NCI-H1092 (cell line): ENCODE results near the gene RNU6-1.

Experiments
- DNase-seq: peaks from one replicate; lab custom pipeline; 2025; lab: John Stamatoyannopoulos, UW

RNU6-1 gene

DNA sequence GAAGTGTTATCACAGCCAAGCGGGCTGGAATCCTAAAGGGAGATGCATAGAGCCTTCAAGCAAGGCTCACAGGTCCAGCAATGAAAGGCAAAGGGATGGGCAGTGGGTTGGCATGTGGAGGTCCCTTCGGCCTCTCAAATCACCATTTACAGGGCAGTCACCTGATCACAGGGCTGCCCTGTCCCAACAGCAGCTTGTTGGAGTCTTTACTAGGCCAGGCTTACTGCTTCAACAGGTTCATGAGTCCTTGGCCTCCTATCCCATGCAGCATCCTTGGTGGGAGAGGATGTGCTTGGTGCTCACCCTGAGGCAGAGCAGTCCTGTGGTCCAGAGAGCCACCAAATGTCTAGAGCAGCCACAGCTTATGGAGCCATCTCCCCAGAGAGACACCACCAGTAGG lies 38.7 kb downstream of the RNU6-1 start:
- no peak for DNase-seq

GRCh38 chr15:67799801-67800205 lies 40.0 kb downstream of the RNU6-1 start:
- DNase-seq: no peak

DNA sequence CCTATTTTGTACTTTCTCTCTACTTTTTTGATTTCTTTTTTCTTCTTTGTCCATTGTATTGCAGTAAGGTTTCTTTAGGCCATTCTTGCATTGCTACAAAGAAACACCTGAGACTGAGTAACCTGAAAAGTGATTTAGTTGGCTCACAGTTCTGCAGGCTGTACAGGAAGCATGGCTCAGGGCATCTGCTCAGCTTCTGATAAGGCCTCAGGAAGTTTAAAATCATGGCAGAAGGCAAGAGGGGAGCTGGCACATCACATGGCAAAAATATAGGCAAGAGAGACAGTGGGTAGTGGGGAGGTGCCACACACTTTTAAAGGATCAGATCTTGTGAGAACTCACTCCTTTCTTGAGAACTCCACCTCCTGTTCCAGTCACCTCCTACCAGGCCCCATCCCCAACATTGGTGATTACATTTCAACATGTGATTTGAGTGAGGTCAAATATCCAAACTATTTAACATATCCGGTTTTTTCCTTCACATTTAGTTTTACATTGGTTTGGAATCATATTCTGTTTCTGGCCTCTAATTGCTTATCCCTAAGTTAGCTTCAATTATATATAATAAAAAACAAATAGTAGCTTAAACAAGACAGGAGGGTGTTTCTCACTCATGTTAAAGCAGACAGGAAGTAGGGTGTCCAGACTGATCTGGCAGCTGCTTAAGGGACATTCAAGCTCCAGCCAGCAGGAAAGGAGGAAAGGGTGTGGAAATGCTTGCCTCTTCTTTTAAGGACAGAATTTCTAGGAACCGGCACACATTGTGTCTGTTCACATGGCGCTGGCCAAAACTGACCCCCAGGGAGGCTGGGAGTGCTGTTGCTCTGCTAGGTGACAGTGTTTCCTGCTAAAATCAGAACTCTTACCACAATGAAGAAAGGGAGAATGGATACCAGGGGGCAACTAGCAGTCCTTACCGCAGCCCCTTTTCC lies 43.4 kb downstream of the RNU6-1 start:
- no peak for DNase-seq

- no peak for DNase-seq
Observed at GRCh38 chr15:67794832-67795574, 44.8 kb downstream of the RNU6-1 start.

DNA sequence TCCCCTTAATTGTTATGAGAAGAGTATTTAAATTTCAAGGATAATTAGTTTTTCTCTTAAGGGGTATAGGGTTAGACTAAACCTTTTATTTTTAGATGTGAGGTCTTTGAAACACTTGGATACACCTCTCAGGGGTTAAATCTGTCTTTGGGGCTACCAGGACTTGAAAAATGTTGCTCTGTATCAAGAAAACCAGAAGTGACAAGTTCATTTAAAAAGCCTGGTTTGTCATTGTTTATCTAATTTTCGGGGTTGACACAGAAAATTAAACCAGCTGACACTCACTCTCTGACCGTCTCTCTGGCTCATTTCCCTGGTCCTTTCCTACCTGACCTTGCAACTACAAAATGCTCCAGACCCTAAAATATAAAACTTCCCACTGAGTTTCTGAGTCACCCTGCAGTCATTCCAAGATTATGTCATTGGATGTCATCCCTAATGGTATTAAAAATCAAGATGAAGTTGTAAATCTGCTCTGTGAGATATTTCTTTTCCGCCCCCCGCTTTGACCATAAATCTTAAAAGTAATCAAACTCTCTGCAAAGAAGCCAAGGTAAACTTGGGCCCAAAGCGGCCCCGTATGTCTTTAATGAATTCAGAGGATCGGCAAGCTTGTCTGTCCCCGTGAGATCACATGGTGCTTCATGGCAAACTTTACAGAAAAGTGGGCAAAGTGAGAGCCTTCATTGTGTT lies 47.4 kb downstream of the RNU6-1 start:
- DNase-seq: no peak

DNA sequence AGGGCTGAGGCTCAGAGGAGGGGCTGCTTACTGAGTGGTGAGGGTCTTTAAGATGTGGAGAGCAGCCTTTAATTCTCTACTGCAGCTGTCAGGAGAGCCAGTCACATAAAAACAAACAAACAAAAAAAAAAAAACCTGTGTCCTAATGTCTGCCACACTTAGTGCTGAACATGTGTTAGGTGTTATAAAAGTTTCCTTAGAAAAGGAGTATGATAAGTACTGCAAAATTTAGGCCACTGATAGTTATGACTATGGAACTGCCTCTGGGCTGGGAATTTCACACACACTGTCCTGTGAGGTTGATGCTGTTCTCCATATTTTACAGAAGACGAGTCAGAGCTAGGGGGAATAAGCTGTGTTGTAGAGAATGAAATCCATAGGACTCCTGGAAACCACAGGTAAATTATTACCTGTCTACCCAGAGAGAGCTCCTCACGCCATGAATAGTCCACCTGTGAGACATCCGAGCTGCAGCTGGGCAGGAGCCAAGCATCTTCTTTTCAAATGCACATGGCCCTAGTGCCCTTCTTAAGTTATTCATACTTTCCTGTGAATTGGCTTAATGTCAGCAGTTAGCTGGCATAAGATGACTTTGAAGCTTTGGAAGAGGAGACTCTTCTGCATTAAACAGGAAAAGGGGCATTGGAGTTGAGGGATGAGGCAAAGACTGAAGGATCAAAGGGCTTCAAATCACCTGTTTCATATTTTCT lies 49.1 kb downstream of the RNU6-1 start:
- no peak for DNase-seq
